K562 (cell line): ENCODE measurements around the gene PDIA5. TPM values are rescaled to one million over a fixed set of nuclear protein-coding genes. Genes with fewer than 3 reads are reported as not detected.

Experiments
- ATAC-seq: fragments of 200-7000 bp; cut with Tn5 transposase; 3 replicates; pipeline ENCODE4 v1.9.1; 2020; ENCODE audit warnings: moderate library complexity
- BruUV-seq: library from RNA; stranded (reverse); fragments of 400-500 nt; replicated peaks from 2 replicates; lab custom pipeline; 2021; lab: Mats Ljungman, UMichigan
- CTCF ChIA-PET: fragments of 300-600 bp; formaldehyde crosslinking; extraction: SDS; loops from one replicate; lab custom pipeline; 2021; ENCODE audit warnings: low intra/inter-chr PET ratio; lab: Yijun Ruan, JAX
- POLR2A ChIA-PET: fragments of 300-600, 350-650 bp; sonication (Branson Sonifier 250); formaldehyde crosslinking; extraction: SDS; loops from one replicate; lab custom pipeline; 2021; ENCODE audit warnings: antibody characterized with exemption, inconsistent platforms; lab: Yijun Ruan, JAX
- DNase-seq, 4 experiments: peaks; one replicate each; pipeline versions ENCODE4 v3.0.0 to v3.0.0-alpha.2; 2011 to 2018; ENCODE audit warnings: low spot score in 3 of 4, mixed read lengths in 3 of 4; ENCODE audit errors: extremely low read depth in 1 of 4
- FAIRE-seq: peaks from 2 replicates; lab custom pipeline; 2011; peaks lifted over from hg19 to GRCh38; lab: Jason Lieb, UNC
- H2AFZ ChIP-seq: 2 replicates; pipeline ENCODE4 v1.6.0; 2011; ENCODE audit warnings: low read depth, low read length, control low read depth, inconsistent platforms
- H3K27ac ChIP-seq: fragments of 200-600 bp; 3 replicates; pipeline ENCODE4 v1.8.0; 2011; ENCODE audit warnings: low read depth, mild to moderate bottlenecking, control low read depth, inconsistent platforms, low read length, moderate library complexity, mixed read lengths; ENCODE audit errors: extremely low read depth
- H3K27me3 ChIP-seq, 2 experiments: fragments of 300-600 bp in 1 of 2; 2 replicates in 1 of 2; 3 replicates in 1 of 2; pipeline versions ENCODE4 v1.6.0 to v1.8.0; 2011; ENCODE audit warnings: inconsistent platforms in 2 of 2, low read length in 2 of 2, mild to moderate bottlenecking in 1 of 2, mixed read lengths in 1 of 2, moderate library complexity in 1 of 2; ENCODE audit not compliant: control insufficient read depth in 2 of 2, insufficient read depth in 2 of 2
- H3K36me3 ChIP-seq: fragments of 300-600 bp; 3 replicates; pipeline ENCODE4 v1.8.0; 2011; ENCODE audit warnings: mild to moderate bottlenecking, low read length, inconsistent platforms; ENCODE audit not compliant: control insufficient read depth, insufficient read depth
- H3K4me1 ChIP-seq, 2 experiments: fragments of 200-600 bp in 1 of 2; replicated peaks in 1 of 2; 2 replicates in 1 of 2; 3 replicates in 1 of 2; pipeline versions ENCODE4 v1.5.1 to v1.8.0; 2011; ENCODE audit warnings: inconsistent platforms in 2 of 2, low read length in 2 of 2, mild to moderate bottlenecking in 1 of 2, mixed read lengths in 1 of 2, moderate library complexity in 1 of 2; ENCODE audit not compliant: control insufficient read depth in 2 of 2, insufficient read depth in 2 of 2
- H3K4me2 ChIP-seq: 2 replicates; pipeline ENCODE4 v1.6.1; 2011; ENCODE audit warnings: low read length, control low read depth, inconsistent platforms, mixed read lengths; ENCODE audit not compliant: insufficient read depth
- H3K4me3 ChIP-seq: fragments of 200-600 bp; sonication (generic), shearing (Covaris generic); 2 replicates; pipeline ENCODE4 v1.5.1; 2016; ENCODE audit warnings: control low read depth, inconsistent platforms
- H3K79me2 ChIP-seq: fragments of 200-600 bp; 3 replicates; pipeline ENCODE4 v1.8.0; 2011; ENCODE audit warnings: low read length, inconsistent platforms; ENCODE audit not compliant: control insufficient read depth, insufficient read depth
- H3K9ac ChIP-seq, 2 experiments: 2 replicates each; pipeline versions ENCODE4 v1.6.0 to v1.6.1; 2011; ENCODE audit warnings: low read depth in 2 of 2, low read length in 2 of 2, control low read depth in 1 of 2, inconsistent platforms in 1 of 2, mild to moderate bottlenecking in 1 of 2, mixed read lengths in 1 of 2; ENCODE audit not compliant: insufficient read depth in 1 of 2
- H3K9me1 ChIP-seq: one replicate; pipeline ENCODE4 v1.6.0; 2011; ENCODE audit warnings: inconsistent platforms, mild to moderate bottlenecking, low read length, moderate library complexity; ENCODE audit not compliant: control insufficient read depth, insufficient read depth
- H3K9me3 ChIP-seq: replicated peaks from 2 replicates; pipeline ENCODE4 v1.5.1; 2011; ENCODE audit warnings: low read depth, low read length, inconsistent platforms; ENCODE audit not compliant: control insufficient read depth, insufficient read depth
- H4K20me1 ChIP-seq: replicated peaks from 2 replicates; pipeline ENCODE4 v1.6.1; 2011; ENCODE audit warnings: low read length, inconsistent platforms, mixed read lengths; ENCODE audit not compliant: control insufficient read depth, insufficient read depth
- BCL6 ChIP-seq: fragments of 250-450 bp; sonication (Bioruptor Pico); IDR thresholded peaks from 2 replicates; pipeline ENCODE4 v1.4.0; 2020
- CBX2 ChIP-seq: fragments of 200-600 bp; sonication (generic); IDR thresholded peaks from one replicate; pipeline ENCODE4 v1.6.1; 2012; ENCODE audit warnings: mild to moderate bottlenecking, low read length, inconsistent platforms; ENCODE audit not compliant: insufficient read depth, poor library complexity, severe bottlenecking
- EP400 ChIP-seq: fragments of 450-650 bp; IDR thresholded peaks from 2 replicates; pipeline ENCODE4 v1.6.1; 2017; ENCODE audit warnings: antibody characterized with exemption, mild to moderate bottlenecking, moderate library complexity
- HEY1 ChIP-seq: fragments of 250-450 bp; sonication (Bioruptor Pico); IDR thresholded peaks from 2 replicates; pipeline ENCODE4 v1.5.0; 2020; ENCODE audit warnings: mild to moderate bottlenecking, moderate library complexity, borderline replicate concordance
- HIVEP1 ChIP-seq: fragments of 250-450 bp; sonication (Bioruptor Pico); IDR thresholded peaks from 2 replicates; pipeline ENCODE4 v1.4.0; 2020; ENCODE audit warnings: mild to moderate bottlenecking
- JUNB ChIP-seq: fragments of 450-650 bp; formaldehyde crosslinking; conservative IDR thresholded peaks from 2 replicates; pipeline ENCODE4 v1.4.0; 2020; ENCODE audit warnings: mild to moderate bottlenecking
- NFE2L1 ChIP-seq: fragments of 450-650 bp; IDR thresholded peaks from 2 replicates; pipeline ENCODE4 v1.6.1; 2016; ENCODE audit warnings: missing genetic modification characterization, low read depth, mild to moderate bottlenecking, missing compliant biosample characterization, moderate library complexity, borderline replicate concordance
- RAD21 ChIP-seq, 2 experiments: fragments of 250-450 bp in 1 of 2; fragments of 450-650 bp in 1 of 2; sonication (Bioruptor Pico) in 1 of 2; formaldehyde crosslinking in 1 of 2; IDR thresholded peaks in 1 of 2; conservative IDR thresholded peaks in 1 of 2; 2 replicates each; pipeline versions ENCODE4 v1.4.0 to v1.8.0; 2020 to 2022; ENCODE audit warnings: mild to moderate bottlenecking in 2 of 2, moderate library complexity in 1 of 2
- RB1 ChIP-seq: fragments of 450-650 bp; IDR thresholded peaks from 2 replicates; pipeline ENCODE4 v1.6.1; 2017; ENCODE audit warnings: low read depth, mild to moderate bottlenecking
- ZBTB8A ChIP-seq: fragments of 450-650 bp; IDR thresholded peaks from 2 replicates; pipeline ENCODE4 v1.6.1; 2018; ENCODE audit warnings: mild to moderate bottlenecking, moderate library complexity; ENCODE audit not compliant: partially characterized antibody
- ZNF785 ChIP-seq: fragments of 250-450 bp; sonication (Bioruptor Pico); IDR thresholded peaks from 2 replicates; pipeline ENCODE4 v1.4.0; 2020; ENCODE audit warnings: mild to moderate bottlenecking
- WGBS: fragments of 100-300 bp; shearing (Covaris generic); methylation state at CpG from one replicate; pipeline ENCODE4 v1.1.6; 2016; ENCODE audit warnings: low coverage, mixed read lengths; ENCODE audit not compliant: insufficient coverage; ENCODE audit errors: missing lambda C conversion rate; 5-methylcytosine and 5-hydroxymethylcytosine counted together
- in situ Hi-C: fragments of 300-500 bp; cut with MboI; formaldehyde crosslinking; loops from 4 replicates; pipeline ENCODE4 v1.15.0; 2018; ENCODE audit warnings: inconsistent platforms, mixed read lengths
- intact Hi-C: fragments of 100-400 bp; cut with micrococcal nuclease; formaldehyde crosslinking; loops from 2 replicates; pipeline ENCODE4 v1.14.2; 2022
- polyA plus RNA-seq, 8 experiments: library from polyadenylated mRNA; depleted of rRNA in 4 of 8; stranded (reverse) in 5 of 8; unstranded in 3 of 8; fragments of >200 nt; fragmentation: Nextera tagmentation in 2 of 8; fragmentation: Illumina TruSeq in 1 of 8; extraction: Ambion mirVana in 2 of 8; extraction: Trizol in 1 of 8; gene quantifications; 2 replicates each; pipeline versions ENCODE4 v1.2.1 to v1.2.3, GENCODE V29; 2011 to 2014; ENCODE audit warnings: inconsistent platforms in 1 of 8, missing spikeins in 1 of 8
- total RNA-seq, 7 experiments: library from RNA; depleted of rRNA in 6 of 7; stranded (reverse); fragments of >200 nt in 6 of 7; fragmentation: Illumina TruSeq in 2 of 7; extraction: Trizol in 2 of 7; gene quantifications; 2 replicates each; pipeline versions ENCODE4 v1.2.1 to v1.2.3, GENCODE V29; 2011 to 2021; ENCODE audit warnings: low replicate concordance in 1 of 7
- TF ChIP-seq, protein P1 (sequence below): sonication (generic); formaldehyde crosslinking; IDR thresholded peaks from 2 replicates; pipeline ENCODE4 v1.8.0; 2022; ENCODE audit warnings: missing genetic modification reagents, mild to moderate bottlenecking, borderline replicate concordance

PDIA5 gene
- total and polyA plus RNA-seq, 9 of the 15 experiments (the other 6 are each of a cell fraction or from before 2014, with no cell fraction given) = 3.4 to 31.8 (median 19.6) TPM

DNA sequence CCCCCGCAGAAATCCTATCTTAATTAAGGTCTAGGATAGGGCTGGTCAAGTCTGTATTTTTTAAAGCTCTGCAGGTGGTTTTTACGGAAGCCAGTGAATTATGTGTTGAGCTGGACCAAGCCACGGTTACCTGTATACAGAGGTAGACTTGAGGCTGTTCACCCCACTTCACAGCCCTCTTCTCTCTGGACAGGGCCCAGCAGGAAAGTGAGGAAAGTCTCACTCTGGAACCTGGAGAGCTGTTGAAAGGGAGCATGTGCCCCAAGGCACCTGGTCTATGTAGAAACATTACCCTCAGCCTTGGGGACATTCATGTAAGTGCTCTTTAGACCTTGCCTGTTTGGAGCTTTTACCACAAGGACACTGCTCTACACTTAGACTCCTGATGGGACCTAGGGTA, 46.1 kb upstream of the PDIA5 start (continued):
- TF ChIP-seq ZBTB8A (no peak), HEY1 (no peak)

DNA sequence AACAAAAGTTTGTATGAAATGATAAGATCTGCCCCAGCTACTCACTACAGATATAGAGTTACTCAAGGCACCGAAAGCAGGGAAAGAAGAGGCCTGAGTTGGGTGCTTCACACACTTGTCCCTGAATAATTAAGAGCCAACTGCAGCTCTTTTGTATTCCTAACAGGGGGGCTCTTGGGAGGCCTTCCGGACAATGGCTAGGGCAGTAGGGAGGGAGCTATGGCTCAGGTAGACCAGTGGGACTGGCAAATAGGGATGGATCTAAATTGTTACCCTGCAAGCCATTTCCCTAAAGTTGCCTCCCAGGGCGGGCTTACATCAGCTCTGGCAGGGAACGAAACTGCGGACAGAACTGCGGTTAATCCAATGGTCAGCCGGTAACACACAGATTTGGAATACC, 45.4 kb upstream of the PDIA5 start:
- no TSS peak for BruUV-seq
- Histone ChIP-seq H3K9me3 (no peaks in the 10 kb centered on the region), H3K27me3 (peaks cover 8 to 35% of the 10 kb centered on the region in 2 experiments; a peak in 4 of 5 replicates), H3K4me2 (no peak overlapping the region), H4K20me1 (no peaks in the 10 kb centered on the region), H3K4me3 (no peak overlapping the region), H2AFZ (no peak overlapping the region), H3K79me2 (no peaks in the 10 kb centered on the region), H3K9me1 (no peaks in the 10 kb centered on the region), H3K27ac (no peak overlapping the region), H3K36me3 (no peaks in the 10 kb centered on the region), H3K4me1 (no peaks in the 10 kb centered on the region), H3K9ac (no peak overlapping the region)
- FAIRE-seq (no peak), ATAC-seq (no peak), DNase-seq (no peak)
- intact Hi-C loops (loop anchor here (10.0 kb wide), 2 partner anchors 267 to 457 kb away; partner anchors contain the start of genes DTX3L and PARP9), in situ Hi-C loops (no loop called here)
- CTCF ChIA-PET = no interaction called here
- POLR2A ChIA-PET = interaction anchor here (1.0 kb wide), 1 partner anchor 24 kb away, joined by 4 read pairs; no protein-coding TSS in a partner anchor
- TF ChIP-seq EP400 (no peak), BCL6 (no peak), HIVEP1 (CRISPR knock-in tag) (no peak), JUNB (CRISPR knock-in tag) (no peak), RB1 (no peak), NFE2L1 (tag) (no peak), RAD21 (CRISPR knock-in tag; conservative IDR thresholded peaks at IDR 0.05 in 1 of 2, IDR thresholded peaks at IDR 0.05 in 1 of 2) (no peak), CBX2 (no peak), ZNF785 (CRISPR knock-in tag) (no peak)
- TF ChIP-seq, protein P1, sequence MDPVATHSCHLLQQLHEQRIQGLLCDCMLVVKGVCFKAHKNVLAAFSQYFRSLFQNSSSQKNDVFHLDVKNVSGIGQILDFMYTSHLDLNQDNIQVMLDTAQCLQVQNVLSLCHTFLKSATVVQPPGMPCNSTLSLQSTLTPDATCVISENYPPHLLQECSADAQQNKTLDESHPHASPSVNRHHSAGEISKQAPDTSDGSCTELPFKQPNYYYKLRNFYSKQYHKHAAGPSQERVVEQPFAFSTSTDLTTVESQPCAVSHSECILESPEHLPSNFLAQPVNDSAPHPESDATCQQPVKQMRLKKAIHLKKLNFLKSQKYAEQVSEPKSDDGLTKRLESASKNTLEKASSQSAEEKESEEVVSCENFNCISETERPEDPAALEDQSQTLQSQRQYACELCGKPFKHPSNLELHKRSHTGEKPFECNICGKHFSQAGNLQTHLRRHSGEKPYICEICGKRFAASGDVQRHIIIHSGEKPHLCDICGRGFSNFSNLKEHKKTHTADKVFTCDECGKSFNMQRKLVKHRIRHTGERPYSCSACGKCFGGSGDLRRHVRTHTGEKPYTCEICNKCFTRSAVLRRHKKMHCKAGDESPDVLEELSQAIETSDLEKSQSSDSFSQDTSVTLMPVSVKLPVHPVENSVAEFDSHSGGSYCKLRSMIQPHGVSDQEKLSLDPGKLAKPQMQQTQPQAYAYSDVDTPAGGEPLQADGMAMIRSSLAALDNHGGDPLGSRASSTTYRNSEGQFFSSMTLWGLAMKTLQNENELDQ (CRISPR knock-in tag) = no peak
- WGBS = 9% methylated on average over 7 of the region's 7 CpGs
